PFSK-1 (cell line): ENCODE results near the gene CTNNBL1.

Experiments used
- TAF1 ChIP-seq: IDR thresholded peaks from 2 replicates; pipeline ENCODE4 v1.6.1; 2012; ENCODE audit warnings: low read length, control low read depth, borderline replicate concordance; ENCODE audit not compliant: insufficient read depth
- TF ChIP-seq, protein P1 (sequence below), 2 experiments: IDR thresholded peaks; 2 replicates each; pipeline versions ENCODE4 v1.6.1 to v1.8.0; 2011 to 2012; ENCODE audit warnings: low read depth in 2 of 2, low read length in 2 of 2, control low read depth in 1 of 2, inconsistent platforms in 1 of 2, mild to moderate bottlenecking in 1 of 2, moderate library complexity in 1 of 2; ENCODE audit not compliant: insufficient read depth in 1 of 2

GRCh38 chr20:37875460-37876175 is 181.8 kb downstream of the CTNNBL1 start:
- TF ChIP-seq, protein P1, sequence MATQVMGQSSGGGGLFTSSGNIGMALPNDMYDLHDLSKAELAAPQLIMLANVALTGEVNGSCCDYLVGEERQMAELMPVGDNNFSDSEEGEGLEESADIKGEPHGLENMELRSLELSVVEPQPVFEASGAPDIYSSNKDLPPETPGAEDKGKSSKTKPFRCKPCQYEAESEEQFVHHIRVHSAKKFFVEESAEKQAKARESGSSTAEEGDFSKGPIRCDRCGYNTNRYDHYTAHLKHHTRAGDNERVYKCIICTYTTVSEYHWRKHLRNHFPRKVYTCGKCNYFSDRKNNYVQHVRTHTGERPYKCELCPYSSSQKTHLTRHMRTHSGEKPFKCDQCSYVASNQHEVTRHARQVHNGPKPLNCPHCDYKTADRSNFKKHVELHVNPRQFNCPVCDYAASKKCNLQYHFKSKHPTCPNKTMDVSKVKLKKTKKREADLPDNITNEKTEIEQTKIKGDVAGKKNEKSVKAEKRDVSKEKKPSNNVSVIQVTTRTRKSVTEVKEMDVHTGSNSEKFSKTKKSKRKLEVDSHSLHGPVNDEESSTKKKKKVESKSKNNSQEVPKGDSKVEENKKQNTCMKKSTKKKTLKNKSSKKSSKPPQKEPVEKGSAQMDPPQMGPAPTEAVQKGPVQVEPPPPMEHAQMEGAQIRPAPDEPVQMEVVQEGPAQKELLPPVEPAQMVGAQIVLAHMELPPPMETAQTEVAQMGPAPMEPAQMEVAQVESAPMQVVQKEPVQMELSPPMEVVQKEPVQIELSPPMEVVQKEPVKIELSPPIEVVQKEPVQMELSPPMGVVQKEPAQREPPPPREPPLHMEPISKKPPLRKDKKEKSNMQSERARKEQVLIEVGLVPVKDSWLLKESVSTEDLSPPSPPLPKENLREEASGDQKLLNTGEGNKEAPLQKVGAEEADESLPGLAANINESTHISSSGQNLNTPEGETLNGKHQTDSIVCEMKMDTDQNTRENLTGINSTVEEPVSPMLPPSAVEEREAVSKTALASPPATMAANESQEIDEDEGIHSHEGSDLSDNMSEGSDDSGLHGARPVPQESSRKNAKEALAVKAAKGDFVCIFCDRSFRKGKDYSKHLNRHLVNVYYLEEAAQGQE (IDR thresholded peaks at IDR 0.05; ENCODE audit: insufficient read depth in 1 of 2, low read depth in 2 of 2, low read length in 2 of 2) = no peak
- TF ChIP-seq TAF1 = no peak
